Activated naive CD4-positive, alpha-beta T cell treated with Interleukin-2 at 50 U/mL for 16 hours (primary cell): ENCODE results near the gene CLN6.
"Not testable (repeated sequence)": the region's sequence is repeated elsewhere in the genome, so short reads cannot be mapped to it uniquely, and the experiment has no call there.

Experiments
- DNase-seq: peaks from one replicate; pipeline ENCODE4 v3.0.0-alpha.2; 2020

The CLN6 gene

GRCh38 chr15:68205558-68205944 lies 24.0 kb downstream of the CLN6 start:
- no peak for DNase-seq

DNA sequence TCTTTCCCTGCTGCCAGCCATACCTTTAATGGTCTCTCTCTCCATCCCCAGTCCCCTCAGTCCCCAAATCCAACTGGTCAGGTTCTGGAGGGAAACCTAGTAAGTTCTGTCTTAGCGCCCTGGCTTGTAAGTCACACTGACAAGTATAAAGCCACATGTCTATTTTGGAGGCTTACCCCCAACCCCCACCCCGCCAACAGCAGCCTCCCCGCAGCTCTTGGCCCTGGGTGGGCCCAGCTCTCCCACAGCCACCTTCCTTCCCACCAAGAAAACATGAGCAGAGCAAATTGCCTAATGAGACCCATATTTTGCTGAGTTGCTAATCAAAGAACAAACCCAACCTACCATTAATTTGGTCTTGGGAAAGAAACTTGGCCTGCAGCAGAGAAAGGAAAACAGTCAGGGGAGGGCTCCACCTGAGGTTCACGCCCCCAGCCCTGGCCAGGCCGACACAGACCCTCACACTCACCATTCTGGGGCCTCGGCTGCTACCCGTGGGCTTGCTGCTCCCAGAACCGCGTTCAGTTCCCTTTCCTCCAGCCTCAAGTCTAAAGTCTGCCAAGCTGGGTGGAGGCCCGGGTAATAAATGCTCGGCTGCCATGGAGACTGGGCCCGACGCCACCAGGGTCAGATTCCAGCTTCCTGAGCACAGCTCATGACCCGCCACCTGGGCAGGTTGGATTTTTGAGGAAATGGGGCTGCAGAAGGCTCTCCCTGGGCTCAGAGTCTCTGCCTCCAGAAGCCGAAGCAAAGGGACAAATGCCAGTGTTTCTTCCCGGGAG lies 24.6 kb downstream of the CLN6 start, which contains the start of gene CALML4:
TSS of gene CALML4 (minus strand) at position 557 of the 782 bp plus-strand sequence. CDS start at position 472, 85 bp downstream.
- DNase-seq, result no peak

- DNase-seq, result no peak
Observed at GRCh38 chr15:68204361-68204760, 25.2 kb downstream of the CLN6 start.

- no peak for DNase-seq
Observed at GRCh38 chr15:68203956-68204355, 25.6 kb downstream of the CLN6 start.

DNA sequence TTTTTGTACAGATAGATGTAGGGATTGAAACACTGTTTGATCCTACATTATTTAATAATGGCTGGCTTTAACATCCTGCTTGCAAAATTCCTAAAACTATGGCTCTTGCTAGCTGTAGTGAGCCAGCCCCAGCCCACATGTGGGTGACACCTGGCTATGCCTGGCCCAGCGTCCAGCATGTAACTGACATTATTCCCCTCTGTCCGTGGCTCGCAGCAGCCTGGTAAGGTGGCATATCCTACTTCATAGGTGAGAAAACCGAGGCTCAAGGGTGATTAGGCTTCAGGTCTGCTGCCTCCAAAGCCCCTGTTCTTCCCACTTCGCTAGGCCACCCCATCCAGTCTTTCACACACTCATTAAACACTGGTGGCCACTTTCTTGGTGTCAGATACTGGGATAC lies 26.0 kb downstream of the CLN6 start:
- DNase-seq, result no peak

GRCh38 chr15:68202994-68203393 lies 26.5 kb downstream of the CLN6 start:
- not testable (repeated sequence) for DNase-seq

- no peak for DNase-seq
Observed at GRCh38 chr15:68201879-68202261, 27.7 kb downstream of the CLN6 start.

DNA sequence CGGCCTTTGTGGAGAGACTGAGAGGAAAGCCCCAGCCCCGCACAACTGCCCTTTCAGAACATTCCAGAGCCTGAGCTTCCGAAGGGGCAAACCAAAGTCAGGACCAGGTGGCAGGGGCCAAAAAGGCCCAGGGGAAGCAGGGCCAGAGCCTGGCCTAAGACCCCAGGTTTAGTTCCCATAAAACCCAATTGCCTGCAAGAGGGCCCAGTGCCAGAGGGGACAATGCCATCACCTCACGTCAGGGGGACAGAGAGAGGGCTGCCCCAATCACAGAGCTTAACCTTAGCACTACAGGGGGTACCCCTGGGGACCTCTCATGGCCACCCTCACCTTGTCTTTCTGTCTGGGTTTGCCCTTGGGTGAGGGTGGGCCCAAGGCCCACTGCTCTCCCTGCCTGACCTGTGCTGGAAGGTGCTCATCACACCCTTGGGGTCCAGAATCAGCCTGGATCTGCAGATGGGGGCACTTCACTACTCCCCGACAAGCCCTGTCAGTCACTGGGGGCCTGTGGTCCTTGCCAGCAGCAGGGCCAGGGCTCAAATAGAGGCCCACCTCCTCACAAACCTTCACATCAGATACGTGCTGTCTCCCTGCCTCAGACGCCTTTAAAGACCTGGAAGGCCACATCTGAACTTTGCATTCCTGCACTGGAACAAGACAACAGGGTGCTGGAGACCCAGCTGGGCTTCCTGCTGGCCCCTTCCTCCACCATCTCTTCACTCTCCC lies 28.2 kb downstream of the CLN6 start:
- no peak for DNase-seq

- no peak for DNase-seq
Observed at GRCh38 chr15:68200016-68200861, 29.3 kb downstream of the CLN6 start.

DNA sequence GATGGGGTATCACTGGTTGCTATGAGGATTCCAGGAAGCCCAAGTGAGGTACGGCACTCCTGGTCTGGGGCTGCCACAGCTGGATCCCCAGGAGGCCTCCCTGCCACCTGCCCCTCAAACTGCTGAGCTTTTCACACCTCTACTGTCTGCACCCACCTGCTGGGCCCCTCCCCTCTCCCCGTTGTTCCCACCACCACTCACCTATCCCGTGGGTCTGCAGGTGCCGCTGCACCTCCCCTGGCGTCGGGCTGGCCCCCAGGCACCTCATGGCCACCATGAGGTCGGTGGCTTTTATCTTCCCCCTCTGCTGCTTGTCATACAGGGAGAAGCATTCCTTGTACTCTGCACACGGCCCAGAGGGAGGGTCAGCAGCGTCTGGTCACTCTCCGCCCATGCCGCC lies 30.2 kb downstream of the CLN6 start:
- DNase-seq, result no peak

DNA sequence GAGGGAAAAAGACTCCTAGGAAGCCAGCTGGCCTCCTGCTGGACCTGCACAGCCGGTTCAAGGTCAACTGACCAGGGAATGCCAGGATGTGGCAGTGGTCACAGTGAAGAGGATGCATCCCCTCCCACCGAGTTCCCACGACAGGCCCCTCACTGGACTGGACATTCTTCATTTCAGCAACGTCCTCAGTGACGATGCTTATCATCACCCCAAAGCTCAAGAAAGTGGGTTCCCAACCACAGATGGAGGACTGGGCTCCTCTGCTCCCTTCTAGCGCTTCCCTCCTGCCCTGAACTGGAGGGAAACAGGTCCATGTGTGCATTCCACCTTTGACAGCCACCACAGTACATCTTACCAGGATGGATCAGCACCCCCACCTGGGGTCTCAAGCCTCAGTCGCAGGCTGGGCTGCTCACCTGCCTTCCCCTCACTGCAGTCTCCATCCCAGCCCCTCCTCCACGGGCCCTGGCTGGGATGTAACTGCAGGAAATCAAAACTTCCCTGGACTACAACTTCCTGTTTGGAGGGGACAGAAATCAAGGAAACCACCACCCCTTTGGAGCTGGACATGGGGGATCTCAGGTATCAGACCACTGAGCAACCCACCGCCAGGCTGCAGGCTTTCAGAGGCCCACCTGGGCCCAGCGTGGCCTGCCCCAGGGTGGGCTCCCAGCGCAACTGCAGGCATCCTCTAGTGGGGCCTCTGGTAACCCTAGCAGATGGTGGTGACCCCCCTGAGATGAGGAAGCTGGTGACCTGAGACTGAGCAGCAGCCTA lies 31.7 kb downstream of the CLN6 start:
- no peak for DNase-seq

DNA sequence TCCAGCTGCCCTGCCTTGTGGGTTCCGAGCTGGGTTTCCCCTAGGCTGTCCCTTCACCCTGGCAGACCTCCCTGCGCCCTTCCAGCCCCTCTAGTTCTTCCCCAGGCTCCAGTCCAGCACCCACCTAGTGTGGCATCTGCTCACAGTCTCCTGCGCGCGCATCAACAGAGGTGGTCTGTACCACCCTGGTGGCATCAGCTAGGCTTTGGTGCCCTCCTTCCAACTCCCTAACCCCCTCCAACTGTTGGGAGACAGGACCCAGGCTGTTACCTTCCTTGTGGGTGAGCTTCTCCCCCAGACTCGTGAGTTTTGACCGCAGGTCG lies 32.4 kb downstream of the CLN6 start:
- DNase-seq, result no peak

DNA sequence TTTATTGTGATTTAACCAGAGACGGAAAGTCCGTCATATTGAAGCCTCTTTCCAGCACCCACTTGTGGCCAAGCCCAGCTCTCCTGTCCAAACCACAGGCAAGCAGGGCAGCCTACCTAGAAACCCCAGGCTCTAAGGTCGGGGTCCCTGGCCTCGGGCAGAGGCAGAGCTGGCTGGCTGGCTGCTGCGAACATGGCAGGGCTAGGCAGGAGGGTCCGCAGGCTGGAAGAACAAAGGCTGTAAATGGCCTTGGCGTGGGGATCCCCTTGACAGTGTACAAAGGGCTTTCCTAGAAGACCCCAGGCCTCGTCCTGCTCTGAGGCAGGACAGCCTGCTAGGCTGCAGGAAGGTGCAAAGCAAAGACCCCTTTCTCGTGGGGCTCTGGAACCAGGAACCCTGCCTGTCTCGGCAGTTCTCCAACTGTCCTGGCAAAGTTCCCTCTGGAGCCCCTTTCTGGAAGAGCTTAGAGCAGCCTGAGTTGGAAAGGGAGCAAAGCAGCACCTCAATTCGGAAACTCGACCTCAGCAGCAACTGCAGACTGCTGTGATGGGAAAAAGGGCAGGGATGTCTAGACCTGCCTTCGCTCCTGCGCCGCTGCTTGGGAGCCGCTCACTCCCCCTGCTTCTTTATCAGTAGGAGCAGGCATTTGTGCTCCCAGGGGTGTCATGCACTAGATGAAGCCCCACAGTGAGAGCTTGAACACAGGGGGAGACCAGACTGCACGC lies 32.9 kb downstream of the CLN6 start:
- DNase-seq, result no peak

- no peak for DNase-seq
Observed at GRCh38 chr15:68195336-68196112, 34.0 kb downstream of the CLN6 start.

DNA sequence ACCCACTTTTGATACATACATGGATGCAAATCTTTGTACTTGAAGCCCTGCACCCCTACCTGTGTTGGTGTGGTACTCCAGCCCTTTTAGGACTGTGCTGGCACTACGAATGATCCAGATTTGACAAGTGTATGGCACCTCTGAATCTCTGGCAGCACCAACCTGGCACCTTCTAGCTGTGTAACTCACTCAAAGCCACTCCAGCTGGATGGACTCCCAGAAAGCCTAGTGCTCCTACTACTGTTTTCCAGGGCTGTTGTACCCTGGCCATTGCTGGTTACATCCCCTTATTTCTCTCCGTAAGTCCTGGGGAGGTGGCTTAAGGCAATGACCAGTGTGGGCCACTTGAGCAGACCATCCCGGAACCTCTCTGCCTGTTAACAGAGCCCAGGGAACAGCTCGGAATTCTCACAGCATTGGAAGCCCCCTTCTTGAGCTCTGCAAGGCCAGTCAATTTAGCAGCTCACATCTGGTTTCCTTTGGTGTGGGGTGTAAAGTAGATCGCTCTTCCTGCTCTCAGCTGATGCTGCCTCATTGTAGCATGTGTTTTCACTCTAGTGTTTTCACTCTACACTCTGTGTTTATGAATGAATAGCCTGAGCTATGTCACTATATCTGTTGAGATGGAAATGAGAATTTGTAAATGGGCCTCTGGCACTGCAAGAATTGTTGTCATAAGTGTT lies 36.6 kb downstream of the CLN6 start:
- DNase-seq, result no peak

DNA sequence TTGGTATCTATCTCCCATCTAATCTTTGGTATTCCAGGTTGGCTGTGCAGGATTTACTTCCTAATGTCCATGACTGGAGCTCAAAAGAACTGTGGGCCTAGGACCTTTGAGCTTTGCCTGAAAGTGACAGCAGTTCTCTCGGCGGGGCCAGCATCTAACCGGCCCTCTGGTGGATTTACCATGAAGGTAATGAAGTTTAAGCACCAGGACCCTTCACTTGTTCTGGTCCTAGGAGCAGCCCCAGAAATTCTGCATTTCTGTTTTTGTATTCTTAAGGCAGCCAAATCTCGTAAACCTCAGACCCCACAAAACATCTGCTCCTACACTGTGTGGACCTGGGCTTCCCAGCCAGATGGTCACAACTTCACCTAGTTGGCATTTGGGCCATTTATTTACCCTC lies 37.4 kb downstream of the CLN6 start:
- DNase-seq, result no peak

DNA sequence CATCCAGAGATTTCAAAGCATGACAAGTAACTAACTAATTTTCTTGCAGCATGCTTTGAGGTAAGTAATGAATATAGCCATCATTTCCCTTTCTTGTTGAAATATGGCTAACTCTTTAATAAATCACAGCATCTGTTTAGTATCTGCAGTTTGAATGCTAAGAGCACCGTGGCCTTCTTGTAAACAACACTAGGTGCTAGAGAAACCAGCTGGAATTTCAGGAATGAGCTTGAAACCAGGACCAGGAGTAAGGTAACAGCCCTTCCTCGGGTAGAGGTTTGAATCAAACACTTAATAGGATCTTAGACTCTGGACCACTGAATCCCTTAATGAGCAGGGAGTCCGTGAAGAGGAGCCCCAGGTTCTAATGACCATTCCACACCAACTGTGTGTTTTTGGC lies 38.0 kb downstream of the CLN6 start:
- DNase-seq, result no peak

DNA sequence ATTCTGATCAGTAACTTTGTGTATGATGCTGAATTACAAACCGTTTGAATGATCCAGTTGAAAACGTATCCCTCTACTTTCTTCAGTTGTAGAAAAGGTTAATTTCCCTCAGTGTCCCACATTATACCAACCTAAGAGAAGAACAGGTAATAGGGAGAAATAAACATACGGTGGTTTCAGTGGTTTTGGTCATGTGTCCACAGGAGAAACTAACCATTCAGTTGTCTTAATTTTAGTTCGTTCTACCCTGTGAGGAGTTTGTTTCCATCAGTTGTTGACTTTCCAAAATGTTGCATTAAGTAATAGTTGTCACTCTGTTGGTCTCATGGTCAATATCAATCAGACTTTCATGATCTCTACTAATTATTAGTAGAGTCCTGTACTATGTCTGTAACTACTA lies 39.5 kb downstream of the CLN6 start:
- DNase-seq, result no peak

DNA sequence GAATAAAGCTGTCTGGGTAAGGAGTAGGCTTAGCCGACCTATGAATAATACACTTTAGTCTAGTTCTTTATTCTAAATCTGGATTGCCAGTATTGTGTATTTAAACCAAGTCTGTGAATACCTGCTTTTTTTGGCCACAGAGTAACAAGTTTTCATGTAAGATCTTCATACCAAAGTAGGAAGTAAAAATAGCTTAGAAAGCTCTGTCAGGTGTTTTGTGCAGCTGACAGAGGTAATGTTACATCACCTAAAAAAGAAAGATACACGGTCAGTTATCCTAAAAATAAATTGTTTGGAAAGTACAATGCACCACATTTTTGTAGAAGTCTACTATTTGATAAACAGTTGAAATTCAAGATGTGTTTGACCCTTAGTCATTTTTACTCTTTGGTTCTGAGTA lies 40.9 kb downstream of the CLN6 start:
- no peak for DNase-seq

GRCh38 chr15:68187559-68187958 lies 42.0 kb downstream of the CLN6 start:
- no peak for DNase-seq
